Heart right ventricle (tissue), 16 donors: ENCODE measurements around the gene ZNF532. TPM values are rescaled to one million over a fixed set of nuclear protein-coding genes. Genes with fewer than 3 reads are reported as not detected.

Experiments
- ATAC-seq, 8 donors: fragments of 200-7000 bp; cut with Tn5 transposase; one replicate each; pipeline ENCODE4 v1.9.1; 2020; ENCODE audit warnings: mild to moderate bottlenecking in 8 of 8, moderate library complexity in 8 of 8, moderate number of reproducible peaks in 1 of 8
- DNase-seq, 2 donors: peaks; one replicate each; pipeline ENCODE4 v3.0.0-alpha.2; 2020
- H3K27ac ChIP-seq, 10 donors: fragments of 200-600 bp; sonication (generic) in 2 of 10; one replicate each; pipeline versions ENCODE4 v1.5.0 to v1.8.0; 2020 to 2022; ENCODE audit warnings: mild to moderate bottlenecking in 3 of 10
- H3K27me3 ChIP-seq, 7 donors: fragments of 200-600 bp; one replicate each; pipeline ENCODE4 v1.8.0; 2021 to 2022; ENCODE audit warnings: mild to moderate bottlenecking in 2 of 7
- H3K36me3 ChIP-seq, 9 donors: fragments of 200-600 bp; sonication (generic) in 1 of 9; one replicate each; pipeline versions ENCODE4 v1.5.0 to v1.8.0; 2020 to 2022; ENCODE audit warnings: mild to moderate bottlenecking in 2 of 9
- H3K4me1 ChIP-seq, 9 donors: fragments of 200-600 bp; sonication (generic) in 1 of 9; one replicate each; pipeline versions ENCODE4 v1.5.0 to v1.8.0; 2020 to 2022; ENCODE audit warnings: mild to moderate bottlenecking in 4 of 9
- H3K4me3 ChIP-seq, 10 donors: fragments of 200-600 bp; sonication (generic) in 2 of 10; one replicate each; pipeline versions ENCODE4 v1.5.0 to v1.8.0; 2020 to 2022; ENCODE audit warnings: mild to moderate bottlenecking in 7 of 10, moderate library complexity in 2 of 10
- H3K9me3 ChIP-seq, 11 donors: fragments of 200-600 bp in 10 of 11; sonication (generic) in 2 of 11; one replicate each; pipeline versions ENCODE4 v1.5.0 to v1.8.0; 2013 to 2022; ENCODE audit warnings: mild to moderate bottlenecking in 2 of 11, control low read depth in 1 of 11, moderate library complexity in 1 of 11
- WGBS, 2 donors: extraction: QIAGEN DNeasy Blood & Tissue Kit; methylation state at CpG; one replicate each; pipeline ENCODE4 v1.1.7; 2013; ENCODE audit warnings: inconsistent platforms in 1 of 2; 5-methylcytosine and 5-hydroxymethylcytosine counted together
- intact Hi-C, 10 donors: fragments of 100-400 bp; cut with DNase I; formaldehyde crosslinking; loops; one replicate each; pipeline versions ENCODE4 v1.11.1 to v1.14.2; 2022
- polyA plus RNA-seq, 2 donors: library from polyadenylated mRNA; stranded (reverse); fragments of 200-250 nt; gene quantifications; one replicate each; pipeline ENCODE4 v1.2.3, GENCODE V29; 2013
- total RNA-seq, 10 donors: library from RNA; stranded (reverse); fragmentation: NEBNext Ultra II Directional in 3 of 10; extraction: Animal tissue kit (Norgen Biotek cat#: 25700) in 3 of 10; gene quantifications; one replicate each; pipeline versions ENCODE4 v1.2.1 to v1.2.4, GENCODE V29; 2021 to 2023
- TF ChIP-seq, protein P1 (sequence below), 9 donors: fragments of 200-600 bp; sonication (generic) in 2 of 9; IDR thresholded peaks; one replicate each; pipeline versions ENCODE4 v1.5.0 to v1.8.0; 2021 to 2022; ENCODE audit warnings: antibody characterized with exemption in 9 of 9, mild to moderate bottlenecking in 5 of 9, moderate library complexity in 1 of 9
- donor health status: Arrhythmogenic right ventricular cardiomyopathy.
- donor health status: ischemic (EF 13 %, LVEDD 7.1; RV severe dilation, severe dysfunction).
- donor health status: healthy with polysubstance abuse.
- donor health status: DM: no; HTN: yes; CAD: no.
- donor health status: DM: no; HTN: no; CAD: no.
- donor health status: ischemic (EF 25% LVEDD 6.9; RV normal size, moderate dysfunction).
- donor health status: ischemic (EF 25% LVEDD 5.7; RV mildly dilated, moderate dysfunction).
- donor health status: healthy.
- donor health status: DM: yes; HTN: yes; CAD: no.
- donor health status: Ischemic cardiomyopathy.
- donor health status: ischemic (EF 35%, LVEDD 5.7; RV mildly dilated, moderate dysfunction).
- donor health status: nonischemic (EF 11% LVEDD 7.7; RV severe dilation, severe dysfunction).
- donor health status: DM: yes; HTN: yes; CAD: no.
- donor health status: PGD.
- donor health status: ischemic (EF 29% LVEDD 5.4; RV normal size, mild dysfunction).
- donor health status: nonischemic (EF 23%, LVEDD 6.1; RV moderate dilation, normal function).

The ZNF532 gene
- total and polyA plus RNA-seq, 12 donors, result 13.8 to 71.4 (median 64.6) TPM

DNA sequence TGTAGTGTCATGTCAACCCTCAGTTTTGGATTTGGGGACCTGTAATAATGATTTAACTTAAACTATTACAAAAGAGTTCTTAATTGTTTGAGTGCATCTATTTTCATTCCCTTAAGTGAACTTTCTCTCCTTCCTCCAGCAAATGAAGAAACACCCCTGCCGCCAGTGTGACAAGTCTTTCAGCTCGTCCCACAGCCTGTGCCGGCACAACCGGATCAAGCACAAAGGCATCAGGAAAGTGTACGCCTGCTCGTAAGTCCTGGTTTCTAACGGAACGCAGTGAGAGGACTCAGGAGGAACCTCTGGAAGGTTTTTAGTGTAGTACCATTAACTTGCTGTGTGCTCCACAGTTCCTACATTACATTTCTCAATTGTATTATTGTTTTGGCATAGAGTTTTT, 114.2 kb downstream of the ZNF532 start:
- Histone ChIP-seq H3K4me1 (peaks cover 0 to 28% (median 6%) of the 10 kb centered on the region in 9 donors), H3K9me3 (no peaks in the 10 kb centered on the region), H3K27ac (no peak overlapping the region), H3K36me3 (peaks cover 0 to 80% (median 47%) of the 10 kb centered on the region in 9 donors), H3K4me3 (no peak overlapping the region), H3K27me3 (no peaks in the 10 kb centered on the region)
- ATAC-seq (no peak), DNase-seq (no peak)
- intact Hi-C loops, result no loop called here
- 93 to 94% methylated on average over 8 of the region's 8 CpGs for whole genome bisulfite sequencing, 2 donors
- TF ChIP-seq, protein P1, sequence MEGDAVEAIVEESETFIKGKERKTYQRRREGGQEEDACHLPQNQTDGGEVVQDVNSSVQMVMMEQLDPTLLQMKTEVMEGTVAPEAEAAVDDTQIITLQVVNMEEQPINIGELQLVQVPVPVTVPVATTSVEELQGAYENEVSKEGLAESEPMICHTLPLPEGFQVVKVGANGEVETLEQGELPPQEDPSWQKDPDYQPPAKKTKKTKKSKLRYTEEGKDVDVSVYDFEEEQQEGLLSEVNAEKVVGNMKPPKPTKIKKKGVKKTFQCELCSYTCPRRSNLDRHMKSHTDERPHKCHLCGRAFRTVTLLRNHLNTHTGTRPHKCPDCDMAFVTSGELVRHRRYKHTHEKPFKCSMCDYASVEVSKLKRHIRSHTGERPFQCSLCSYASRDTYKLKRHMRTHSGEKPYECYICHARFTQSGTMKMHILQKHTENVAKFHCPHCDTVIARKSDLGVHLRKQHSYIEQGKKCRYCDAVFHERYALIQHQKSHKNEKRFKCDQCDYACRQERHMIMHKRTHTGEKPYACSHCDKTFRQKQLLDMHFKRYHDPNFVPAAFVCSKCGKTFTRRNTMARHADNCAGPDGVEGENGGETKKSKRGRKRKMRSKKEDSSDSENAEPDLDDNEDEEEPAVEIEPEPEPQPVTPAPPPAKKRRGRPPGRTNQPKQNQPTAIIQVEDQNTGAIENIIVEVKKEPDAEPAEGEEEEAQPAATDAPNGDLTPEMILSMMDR (IDR thresholded peaks at IDR 0.05), result no peak

DNA sequence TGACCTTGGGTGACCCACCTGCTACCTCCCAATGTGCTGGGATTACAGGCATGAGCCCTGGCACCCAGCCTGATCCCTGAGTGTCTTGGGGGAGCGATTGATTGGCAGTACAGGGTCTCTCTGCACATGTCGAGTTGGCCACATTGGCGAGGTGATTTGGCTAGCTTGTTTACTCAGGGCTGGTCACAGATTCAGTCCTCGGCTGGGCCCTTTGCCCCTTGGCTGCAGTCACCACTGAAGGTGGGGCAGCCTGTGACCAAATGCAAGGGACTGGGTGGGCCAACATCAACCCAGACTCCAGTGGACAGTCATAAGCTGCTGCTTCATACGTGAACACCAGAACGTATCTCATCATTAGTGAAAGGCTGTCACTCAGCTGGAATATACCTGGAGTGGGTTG, 114.9 kb downstream of the ZNF532 start:
- TF ChIP-seq, protein P1 (IDR thresholded peaks at IDR 0.05), result no peak
- intact Hi-C loops, result loop anchor here in 1 of 10 donors (10.0 kb wide), 1 partner anchor 55 kb away; no protein-coding TSS in a partner anchor
- H3K4me3 ChIP-seq, result no peak overlapping the region
- H3K4me1 ChIP-seq, result peaks cover 0 to 26% (median 6%) of the 10 kb centered on the region in 9 donors
- no peaks in the 10 kb centered on the region for H3K27me3 ChIP-seq
- DNase-seq (no peak), ATAC-seq (no peak)
- peaks cover 0 to 80% (median 54%) of the 10 kb centered on the region in 9 donors for H3K36me3 ChIP-seq
- 85 to 90% methylated on average over 6 of the region's 6 CpGs for WGBS, 2 donors
- H3K27ac ChIP-seq, result no peak overlapping the region
- no peaks in the 10 kb centered on the region for H3K9me3 ChIP-seq

DNA sequence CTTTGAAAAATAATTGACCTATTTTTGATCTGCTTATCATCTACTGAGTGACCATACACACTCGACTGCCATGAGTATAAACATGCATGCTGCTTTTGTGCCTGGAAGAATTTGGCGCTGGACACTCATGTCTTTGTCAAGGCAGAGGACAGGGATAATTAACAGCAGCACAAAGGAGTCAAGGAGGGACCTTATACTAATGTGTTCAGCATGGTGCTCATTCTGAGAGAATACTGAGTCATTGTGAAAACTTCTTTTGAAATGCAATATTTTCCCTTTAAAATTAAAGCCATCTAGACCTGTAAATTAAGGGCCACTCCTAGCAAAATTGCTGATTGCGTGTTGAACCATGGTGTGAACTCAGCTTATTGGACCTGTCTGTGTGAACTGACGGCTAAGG, 116.3 kb downstream of the ZNF532 start:
- Histone ChIP-seq H3K36me3 (peaks cover 0 to 81% (median 55%) of the 10 kb centered on the region in 9 donors), H3K4me3 (no peak overlapping the region), H3K4me1 (peaks cover 0 to 18% (median 0%) of the 10 kb centered on the region in 9 donors), H3K9me3 (no peaks in the 10 kb centered on the region), H3K27me3 (no peaks in the 10 kb centered on the region), H3K27ac (no peak overlapping the region)
- TF ChIP-seq, protein P1 (IDR thresholded peaks at IDR 0.05), result no peak
- no peak for ATAC-seq
- intact Hi-C loops, result loop anchor here in 1 of 10 donors (10.0 kb wide), 1 partner anchor 56 kb away; no protein-coding TSS in a partner anchor
- whole genome bisulfite sequencing, 2 donors, result 86 to 87% methylated on average over 4 of the region's 4 CpGs
- DNase-seq, result no peak

DNA sequence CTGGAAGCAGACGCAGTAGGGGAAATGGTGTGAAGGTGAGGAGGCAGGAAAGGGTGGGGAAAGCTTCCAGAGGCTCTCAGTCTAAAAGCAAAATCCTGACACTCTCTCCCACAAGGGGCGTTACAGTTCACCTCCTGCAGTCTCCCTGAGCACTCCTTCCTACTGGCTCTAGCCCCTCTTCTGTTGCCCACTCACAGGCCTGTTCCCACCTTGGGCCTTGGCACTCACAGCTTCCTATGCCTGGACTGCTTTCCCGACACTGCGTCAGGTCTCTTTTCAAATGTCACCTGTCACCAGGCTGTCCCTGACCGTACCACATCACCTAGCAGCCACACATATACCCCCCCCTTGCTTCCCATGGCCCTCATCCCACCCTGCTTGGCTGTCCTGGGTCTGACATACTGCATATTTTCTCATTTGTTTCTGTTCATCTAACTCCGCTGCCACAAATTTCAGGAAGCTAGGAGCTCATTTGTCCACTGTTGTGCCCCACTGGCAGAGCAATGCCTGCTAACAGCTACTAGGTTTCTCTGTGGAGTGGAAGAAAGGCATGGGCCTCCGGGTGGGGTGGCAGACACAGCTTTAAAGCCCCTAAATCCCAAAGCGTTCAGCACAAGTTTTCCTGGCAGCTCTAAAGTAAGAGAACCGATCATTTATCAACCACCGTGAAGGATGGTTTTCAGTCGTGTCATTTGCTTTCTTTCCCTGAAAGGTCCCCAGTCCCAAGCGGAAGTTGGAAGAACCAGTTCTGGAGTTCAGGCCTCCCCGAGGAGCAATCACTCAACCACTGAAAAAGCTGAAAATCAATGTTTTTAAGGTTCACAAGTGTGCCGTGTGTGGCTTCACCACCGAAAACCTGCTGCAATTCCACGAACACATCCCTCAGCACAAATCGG, 118.8 kb downstream of the ZNF532 start:
- H3K36me3 ChIP-seq, result peaks cover 0 to 78% (median 55%) of the 10 kb centered on the region in 9 donors
- H3K9me3 ChIP-seq, result no peaks in the 10 kb centered on the region
- TF ChIP-seq, protein P1 (IDR thresholded peaks at IDR 0.05), result no peak
- H3K4me3 ChIP-seq, result no peak overlapping the region
- H3K4me1 ChIP-seq, result peaks cover 0 to 12% (median 0%) of the 10 kb centered on the region in 9 donors
- intact Hi-C loops, result loop anchor here in 2 of 10 donors (2.0 to 10.0 kb wide), 2 partner anchors 59 to 203 kb away; no protein-coding TSS in a partner anchor
- no peaks in the 10 kb centered on the region for H3K27me3 ChIP-seq
- DNase-seq (no peak), ATAC-seq (peak; percentile 11 to 97 (median 52))
- H3K27ac ChIP-seq, result peak overlapping the region in 3 of 10 donors; percentile 25 to 73 (median 36)
- 79 to 83% methylated on average over 17 of the region's 17 CpGs for WGBS, 2 donors
